ENCODE results near the gene ELAVL4.

ELAVL4 gene

DNA sequence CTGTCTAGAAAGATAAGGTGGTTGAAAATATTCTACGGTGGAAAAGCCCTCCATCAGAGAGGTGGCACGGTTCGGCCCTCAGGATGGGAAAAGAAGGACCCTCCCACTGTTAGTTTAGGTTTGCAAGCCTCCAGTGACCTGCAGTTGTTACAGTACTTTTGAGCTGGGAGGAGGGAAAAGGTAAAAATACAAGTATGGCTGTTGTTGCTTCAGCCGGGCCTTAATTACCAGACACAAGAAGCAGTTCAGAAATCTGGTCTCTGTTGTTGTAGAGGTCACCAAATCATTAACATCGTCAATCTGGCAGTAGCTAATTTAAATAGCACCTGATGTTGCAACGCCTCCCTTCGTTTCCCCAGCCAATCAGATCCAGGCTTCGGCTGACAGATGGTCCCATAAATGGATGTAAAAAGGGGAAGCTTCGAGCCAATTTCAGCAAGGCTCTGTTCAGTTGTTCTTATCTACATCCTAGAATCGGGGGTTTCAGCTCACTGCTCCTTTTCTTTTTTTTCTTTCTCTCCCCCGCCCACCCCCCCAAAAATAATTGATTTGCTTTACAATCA lies at the start of gene ELAVL4:
ELAVL4 (plus strand) TSS at position 424 of the 563 bp plus-strand sequence. CDS start 270 bp downstream, outside the sequence.
- DNase-seq (ENCODE audit: extremely low spot score, insufficient read length, low read depth) (no peak), FAIRE-seq (no peak)

DNA sequence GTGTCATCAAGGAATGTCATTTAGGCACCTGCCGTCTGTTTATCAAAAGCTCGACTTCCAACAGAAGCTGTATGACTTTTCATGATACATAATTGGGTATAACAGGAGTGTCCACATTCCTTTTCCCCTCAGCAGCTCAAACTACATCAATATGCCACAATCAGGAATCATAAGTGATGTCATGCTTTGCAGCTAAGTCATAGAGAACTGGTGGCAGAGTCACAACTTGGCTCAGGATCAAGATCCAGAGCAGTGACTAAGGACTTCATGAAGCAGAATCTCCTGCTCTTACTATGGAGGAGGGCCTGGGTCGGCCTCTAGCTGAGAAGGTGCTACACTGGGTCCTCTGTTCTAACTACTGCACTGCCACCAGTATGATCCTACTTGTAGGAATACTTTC lies 48.4 kb upstream of the ELAVL4 start:
- DNase-seq (ENCODE audit: extremely low spot score, insufficient read length, low read depth) (no peak), FAIRE-seq (no peak)

DNA sequence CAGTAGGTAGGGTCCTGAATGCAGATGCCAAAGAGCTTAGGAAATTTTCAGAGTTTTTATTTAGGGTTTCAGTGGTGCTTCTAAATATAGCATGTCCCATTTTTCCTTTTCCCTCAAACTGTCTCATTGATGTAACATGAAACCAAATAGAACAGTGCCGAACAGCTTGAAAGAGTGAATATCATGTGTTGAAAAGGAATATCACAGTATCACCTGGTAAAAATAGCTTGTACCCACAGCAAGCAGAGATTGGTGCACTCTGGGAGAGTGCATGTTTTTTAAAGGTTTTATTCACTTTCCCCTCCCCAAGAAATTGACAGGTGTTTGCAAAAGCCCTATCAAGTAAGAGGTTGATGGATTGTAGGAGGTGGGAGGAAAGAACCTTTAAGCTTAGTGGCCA lies 41.9 kb upstream of the ELAVL4 start:
- FAIRE-seq (no peak), DNase-seq (ENCODE audit: extremely low spot score, insufficient read length, low read depth) (no peak)

DNA sequence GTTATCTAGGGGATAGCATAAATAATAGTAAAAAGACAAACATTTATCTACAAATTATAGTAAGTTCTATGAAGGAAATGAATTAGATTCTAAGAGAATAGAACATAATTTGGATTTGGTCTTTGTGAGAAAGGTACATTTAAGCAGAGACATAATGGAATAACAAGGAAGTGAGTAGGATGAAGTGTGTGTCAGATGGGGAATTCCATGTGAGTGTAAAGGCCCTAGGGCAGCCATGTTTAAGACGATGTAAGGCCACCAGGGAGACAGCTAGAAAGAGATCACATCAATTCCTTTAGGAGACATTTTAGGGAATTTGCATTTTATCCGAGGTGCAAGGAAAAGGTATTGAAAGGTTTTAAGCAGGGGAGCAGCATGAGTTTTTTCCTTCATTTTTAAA lies 33.8 kb upstream of the ELAVL4 start:
- FAIRE-seq = no peak
- DNase-seq (ENCODE audit: extremely low spot score, insufficient read length, low read depth) = no peak

DNA sequence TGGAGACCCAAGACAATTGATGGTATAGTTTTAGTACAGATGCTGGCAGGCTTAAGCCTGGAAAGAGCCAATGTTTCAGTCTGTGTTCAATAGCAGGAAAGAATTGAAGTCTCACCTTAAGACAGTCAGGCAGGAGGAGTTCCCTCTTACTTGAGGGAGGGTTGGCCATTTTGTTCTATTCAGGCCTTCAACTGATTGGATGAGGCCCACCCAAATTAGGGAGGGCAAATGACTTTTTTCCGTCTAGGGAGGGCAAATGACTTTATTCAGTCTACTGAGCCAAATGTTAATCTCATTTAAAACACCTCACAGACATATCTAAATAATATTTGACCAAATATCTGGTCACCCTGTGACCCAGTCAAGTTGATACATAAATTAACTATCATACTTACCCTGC lies 31.4 kb upstream of the ELAVL4 start:
- FAIRE-seq = no peak
- no peak for DNase-seq (ENCODE audit: extremely low spot score, insufficient read length, low read depth)

DNA sequence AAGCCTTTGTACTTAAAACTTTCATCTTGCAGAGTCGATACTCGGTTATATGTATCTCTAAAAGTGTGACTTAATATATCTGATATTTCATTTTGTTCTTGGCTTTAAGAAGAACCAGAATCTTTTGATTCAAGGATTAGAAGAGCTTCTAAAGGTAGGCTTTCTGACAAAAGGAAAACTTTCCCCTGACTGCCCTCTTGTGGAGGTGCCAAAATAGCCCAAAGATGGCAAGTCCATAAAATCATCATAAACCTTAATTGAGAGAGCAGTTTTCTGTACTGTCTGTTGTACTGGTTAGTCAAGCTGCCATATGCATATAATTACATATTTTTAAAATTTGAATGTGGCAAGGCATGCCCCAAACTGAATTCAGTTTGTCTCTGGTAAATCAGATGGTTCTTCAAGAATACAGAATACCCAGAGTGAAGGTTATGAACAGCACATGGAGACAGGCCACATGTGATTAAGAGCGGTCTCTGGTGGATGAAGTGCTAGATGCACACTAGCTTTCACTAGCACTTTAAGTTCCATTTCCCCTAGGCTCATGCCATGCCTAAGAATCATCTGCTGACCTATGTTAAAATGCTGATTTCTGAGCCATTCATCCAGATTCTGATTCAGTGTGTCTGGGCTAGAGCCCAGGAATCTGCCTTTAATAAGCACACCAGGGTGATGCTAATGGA lies 27.7 kb upstream of the ELAVL4 start:
- DNase-seq (ENCODE audit: extremely low spot score, insufficient read length, low read depth) = no peak
- FAIRE-seq = no peak

DNA sequence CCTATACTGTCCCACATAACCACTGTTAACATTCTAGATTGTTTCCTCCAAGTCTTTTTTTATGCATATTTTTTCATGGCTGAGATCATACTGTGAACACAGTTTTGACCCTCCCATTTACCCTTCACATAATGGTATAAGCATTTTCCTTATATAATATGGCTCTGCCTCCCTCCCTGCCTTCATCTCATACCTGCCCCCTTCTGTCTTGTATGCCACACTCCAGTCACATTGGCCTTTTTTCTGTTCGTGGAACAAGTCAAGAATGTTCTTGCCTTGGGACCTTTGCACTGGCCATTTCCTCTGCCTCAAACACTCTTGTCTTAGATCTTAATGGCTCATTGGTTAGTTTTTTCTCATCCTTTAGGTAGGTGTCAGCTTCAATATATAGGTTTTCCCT lies 24.3 kb upstream of the ELAVL4 start:
- FAIRE-seq (no peak), DNase-seq (ENCODE audit: extremely low spot score, insufficient read length, low read depth) (no peak)

DNA sequence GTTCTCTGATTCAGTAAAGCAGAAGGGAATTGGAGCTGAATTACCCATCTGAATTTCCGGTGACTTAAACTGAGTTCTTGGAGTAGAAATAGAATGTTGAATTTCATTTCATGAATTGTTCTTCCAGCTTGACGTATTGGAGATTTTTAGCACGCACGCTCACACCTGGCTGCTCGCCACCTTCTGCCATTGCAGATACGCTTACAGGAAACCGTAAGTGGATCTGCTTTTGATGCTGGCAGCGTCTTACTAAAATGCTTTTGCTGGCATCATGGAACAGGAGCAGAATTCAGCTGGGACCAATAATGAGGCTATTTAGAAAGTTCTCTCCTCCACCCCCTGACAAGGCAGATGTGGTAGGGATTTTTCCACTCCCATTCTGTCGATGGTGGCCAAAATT lies 17.7 kb upstream of the ELAVL4 start:
- FAIRE-seq = no peak
- DNase-seq (ENCODE audit: extremely low spot score, insufficient read length, low read depth) = no peak

DNA sequence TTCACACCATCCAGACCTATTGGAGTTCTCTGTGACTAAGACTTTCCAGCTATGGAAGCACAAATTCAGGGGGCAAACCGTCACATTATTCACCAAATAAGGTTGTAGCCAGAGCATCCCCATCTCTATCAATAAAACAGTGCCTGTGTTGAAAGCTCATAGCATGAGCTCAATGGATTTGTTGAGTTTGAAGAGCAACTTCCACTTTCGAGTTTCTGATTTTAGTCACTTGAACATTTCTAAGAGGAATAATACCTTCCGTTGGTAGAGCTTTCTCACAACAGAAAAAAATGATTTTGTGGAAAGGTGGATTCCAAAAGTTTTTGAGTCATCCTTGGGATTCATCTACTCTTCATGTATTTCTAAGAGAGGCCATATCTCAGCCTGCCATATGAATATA lies 13.0 kb upstream of the ELAVL4 start:
- FAIRE-seq = peak; percentile 36

DNA sequence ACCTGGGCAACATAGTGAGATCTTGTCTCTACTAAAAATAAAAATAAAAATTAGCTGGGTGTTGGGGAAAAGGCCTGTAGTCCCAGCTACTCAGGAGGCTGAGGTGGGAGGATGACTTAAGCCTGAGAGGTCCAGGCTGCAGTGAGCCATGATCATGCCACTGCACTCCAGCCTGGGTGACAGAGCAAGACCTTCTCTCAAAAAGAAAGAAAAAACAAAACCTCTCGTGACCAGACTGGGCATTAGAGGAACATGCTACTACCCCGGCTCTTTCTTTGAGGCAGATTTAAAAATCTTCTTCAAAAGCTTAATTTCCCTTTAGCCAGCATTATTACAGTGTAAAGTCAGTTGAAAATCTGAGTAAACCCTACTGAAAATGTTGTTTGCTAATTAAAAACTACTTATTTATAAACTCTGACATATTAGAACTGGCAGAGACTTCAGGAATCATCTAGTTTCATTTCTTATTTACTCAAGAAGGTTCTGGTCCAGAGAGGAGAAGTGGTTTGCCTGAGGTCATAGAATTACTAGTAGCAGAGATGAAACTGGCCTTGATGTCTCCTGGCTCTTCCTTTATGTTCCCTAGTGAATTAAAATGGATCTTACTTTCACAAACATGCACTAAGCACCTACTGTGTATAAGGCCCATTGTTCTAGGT lies 11.6 kb upstream of the ELAVL4 start:
- FAIRE-seq = peak; percentile 41
- no peak for DNase-seq (ENCODE audit: extremely low spot score, insufficient read length, low read depth)

More for the DNA sequence above, 13.0 kb upstream of the ELAVL4 start:
- DNase-seq (ENCODE audit: extremely low spot score, insufficient read length, low read depth) = no peak

DNA sequence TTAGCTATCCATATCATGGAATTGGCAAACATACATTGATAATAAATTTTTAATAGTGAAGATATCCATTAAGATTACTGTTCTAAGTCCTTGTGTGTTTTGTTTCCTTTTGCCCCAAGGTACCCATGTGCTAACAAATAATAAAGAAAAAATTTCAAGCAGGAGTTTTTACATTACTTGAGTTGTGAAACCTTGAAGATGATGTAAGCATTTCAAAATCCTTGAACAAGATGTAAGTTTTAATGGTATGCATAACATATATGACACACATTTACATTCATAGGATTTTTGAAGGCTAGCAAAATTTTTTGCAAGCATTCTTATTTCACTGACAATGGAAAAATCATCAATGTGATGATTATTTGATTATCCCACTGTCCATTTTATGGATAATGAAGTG lies 10.9 kb upstream of the ELAVL4 start:
- no peak for FAIRE-seq
- DNase-seq (ENCODE audit: extremely low spot score, insufficient read length, low read depth) = no peak

DNA sequence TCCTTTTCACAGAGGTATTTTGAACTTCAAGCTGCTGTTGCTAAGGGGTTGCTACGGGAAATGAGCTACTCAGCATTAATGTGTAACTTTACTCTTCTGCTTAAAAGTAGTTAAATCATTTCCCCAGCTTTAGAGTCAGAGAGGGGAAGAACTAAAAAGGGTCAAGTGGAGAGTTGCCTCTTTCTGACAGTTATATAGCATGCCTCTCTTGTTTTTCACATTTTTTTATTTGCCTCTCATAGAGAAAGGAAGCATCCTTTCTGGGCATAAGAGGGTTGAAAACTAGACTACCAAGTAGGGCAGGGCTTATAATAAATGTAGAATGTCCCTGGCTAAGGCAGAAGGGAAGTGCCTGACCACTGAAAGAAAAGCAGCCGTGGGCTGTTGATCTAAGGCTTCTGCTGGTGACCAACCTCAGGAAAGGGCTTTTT lies 10.1 kb upstream of the ELAVL4 start:
- DNase-seq (ENCODE audit: extremely low spot score, insufficient read length, low read depth) (no peak), FAIRE-seq (peak; percentile 41)

DNA sequence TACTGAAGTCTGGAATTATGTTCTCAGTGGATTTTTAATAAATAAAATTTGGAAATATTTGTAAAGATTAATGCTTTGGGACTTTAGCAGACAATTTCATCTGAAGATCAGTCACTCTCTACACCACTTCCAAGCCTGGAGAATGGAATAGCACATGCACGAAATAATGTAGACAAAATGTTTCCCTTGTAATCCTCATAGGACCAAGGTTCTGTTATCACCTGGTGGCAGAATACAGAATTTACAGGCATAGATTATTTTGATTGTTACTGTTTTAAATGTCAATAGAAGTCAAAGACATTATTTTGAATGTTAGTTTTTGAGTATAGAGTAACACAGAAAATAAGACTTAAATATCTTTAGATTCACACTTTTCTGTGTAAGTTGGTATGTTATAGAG lies 9.1 kb upstream of the ELAVL4 start:
- DNase-seq (ENCODE audit: extremely low spot score, insufficient read length, low read depth) (no peak), FAIRE-seq (no peak)

DNA sequence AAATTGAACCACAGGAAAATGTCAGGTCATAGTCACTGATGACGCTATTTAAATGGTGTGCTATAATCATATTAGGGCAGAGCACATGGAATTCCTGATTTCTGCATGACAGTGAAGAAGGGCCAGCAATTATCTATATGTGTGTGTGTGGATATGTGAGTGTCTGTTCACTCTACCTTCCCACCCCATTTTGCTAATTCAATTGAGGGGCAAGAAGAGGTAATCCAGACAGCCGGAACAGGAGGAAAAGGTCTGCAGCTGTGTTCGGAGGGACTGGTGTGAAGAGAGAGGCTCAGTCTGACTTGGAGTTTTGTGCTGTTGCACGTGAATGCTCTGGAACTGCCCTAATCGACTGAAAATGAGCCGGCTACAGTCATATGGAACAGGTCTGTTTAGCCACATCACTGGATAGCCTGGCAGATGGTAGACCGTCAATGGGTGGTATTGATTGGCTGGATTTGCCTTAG lies 5.1 kb upstream of the ELAVL4 start:
- DNase-seq (ENCODE audit: extremely low spot score, insufficient read length, low read depth) = no peak
- no peak for FAIRE-seq

DNA sequence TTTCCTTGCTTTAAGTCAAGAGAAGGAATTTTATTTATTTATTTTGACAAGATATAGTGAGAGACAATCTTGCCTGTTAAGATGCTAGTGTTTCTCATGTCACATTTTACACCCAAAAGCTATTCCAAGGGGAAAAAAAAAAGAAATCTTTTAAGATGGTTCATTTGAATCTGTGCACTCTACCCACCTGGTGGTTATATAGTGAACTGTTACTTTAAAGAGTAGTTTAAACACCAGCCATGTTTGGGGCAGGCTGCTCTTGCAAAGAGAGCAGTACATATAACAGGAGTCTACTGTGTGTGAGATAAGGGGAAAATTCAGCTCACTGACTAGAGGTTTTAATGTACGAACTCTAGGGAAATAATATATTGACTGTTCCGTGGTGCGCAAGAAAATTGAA lies 3.3 kb upstream of the ELAVL4 start:
- no peak for DNase-seq (ENCODE audit: extremely low spot score, insufficient read length, low read depth)

DNA sequence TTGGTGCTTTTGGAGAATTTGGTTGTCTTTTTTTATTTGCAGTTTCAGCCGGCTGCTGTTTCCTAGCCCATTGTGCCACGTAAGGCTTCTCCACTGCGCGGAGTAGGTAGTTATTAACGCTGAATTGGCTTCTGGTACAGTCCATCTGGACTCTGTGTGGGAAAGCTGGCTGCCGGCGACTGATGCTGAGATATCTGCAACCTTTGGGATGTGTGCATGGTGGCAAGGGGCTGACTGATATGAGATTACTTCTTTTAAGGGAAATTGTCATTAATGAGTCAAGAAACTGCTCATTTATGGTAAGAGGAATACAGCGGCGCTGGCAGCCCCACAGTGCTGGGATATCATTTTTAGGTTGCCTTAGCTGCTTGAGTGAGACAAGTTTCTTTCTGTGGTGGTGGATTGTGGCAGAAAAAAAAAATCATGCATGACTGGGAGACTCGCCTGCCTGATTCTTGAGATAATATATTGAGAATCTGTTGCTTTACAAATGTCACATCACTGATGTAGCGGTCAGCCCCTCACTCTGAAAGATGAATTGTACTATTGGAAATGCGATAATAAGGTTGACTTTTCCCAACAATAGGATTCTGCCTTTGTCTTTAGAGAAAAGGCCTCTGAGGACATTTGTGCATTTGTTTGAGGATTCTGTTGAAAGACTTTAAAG lies 2.5 kb upstream of the ELAVL4 start:
- DNase-seq (ENCODE audit: extremely low spot score, insufficient read length, low read depth) (no peak), FAIRE-seq (no peak)

More for the DNA sequence above, 3.3 kb upstream of the ELAVL4 start:
- no peak for FAIRE-seq

DNA sequence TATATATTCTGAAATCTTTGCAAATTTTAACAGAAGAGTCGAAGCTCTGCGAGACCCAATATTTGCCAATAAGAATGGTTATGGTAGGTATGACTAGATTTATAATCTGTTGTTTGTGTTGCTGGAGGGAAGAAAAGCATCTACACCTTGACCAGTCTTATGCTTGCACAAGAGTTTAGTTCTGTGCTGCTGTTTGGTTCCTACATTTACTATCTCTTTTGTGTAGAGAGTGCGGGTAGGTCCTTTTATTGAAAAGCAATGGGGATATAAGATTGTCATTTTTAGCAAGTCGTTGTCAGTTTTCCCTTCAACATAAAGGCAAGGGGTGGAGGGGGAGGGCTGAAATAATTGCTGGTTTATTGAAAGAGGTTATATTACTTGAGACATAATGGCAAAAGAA lies 396 bp downstream of the ELAVL4 start:
- DNase-seq (ENCODE audit: extremely low spot score, insufficient read length, low read depth) (no peak), FAIRE-seq (no peak)

DNA sequence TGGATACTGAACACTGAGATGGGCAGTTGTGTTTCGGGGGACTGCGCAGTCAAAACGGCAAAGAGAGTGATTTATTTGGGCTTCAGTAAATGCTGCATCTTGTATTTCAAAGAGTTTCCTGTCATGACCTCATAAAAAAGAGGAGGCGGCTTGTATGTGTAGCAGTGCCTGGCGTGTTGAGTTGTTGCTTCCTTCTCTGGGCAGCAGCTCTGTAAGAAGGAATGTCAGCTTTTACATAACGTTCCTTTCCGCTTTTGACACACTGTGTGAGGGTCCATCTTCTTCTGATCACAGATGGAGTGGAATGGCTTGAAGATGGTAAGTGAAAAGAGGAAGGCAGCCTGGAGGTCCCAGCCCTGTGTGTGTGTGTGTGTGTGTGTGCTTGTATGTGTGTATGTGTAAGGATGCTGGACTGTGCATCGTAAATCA lies 941 bp downstream of the ELAVL4 start:
- FAIRE-seq (no peak), DNase-seq (ENCODE audit: extremely low spot score, insufficient read length, low read depth) (no peak)

DNA sequence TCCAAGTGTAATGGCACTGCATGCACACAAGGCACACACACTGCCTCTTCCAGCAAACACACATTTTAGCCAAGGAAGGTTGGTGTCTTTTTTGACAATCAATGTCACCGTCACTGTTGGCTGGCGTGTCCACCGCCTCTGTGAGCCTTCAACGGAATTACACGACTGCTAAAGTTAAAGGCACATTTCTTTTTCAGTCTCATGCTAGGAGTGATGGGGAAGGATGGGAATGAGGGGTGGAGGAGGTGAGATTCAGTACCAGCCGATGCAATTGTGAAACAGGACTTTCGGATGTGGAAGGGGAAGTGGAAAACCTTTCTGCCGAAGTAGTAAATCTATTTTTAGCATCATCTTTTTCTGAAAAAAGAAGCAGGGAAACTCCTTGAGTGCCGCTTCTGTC lies 1.4 kb downstream of the ELAVL4 start:
- FAIRE-seq = no peak
- DNase-seq (ENCODE audit: extremely low spot score, insufficient read length, low read depth) = no peak

DNA sequence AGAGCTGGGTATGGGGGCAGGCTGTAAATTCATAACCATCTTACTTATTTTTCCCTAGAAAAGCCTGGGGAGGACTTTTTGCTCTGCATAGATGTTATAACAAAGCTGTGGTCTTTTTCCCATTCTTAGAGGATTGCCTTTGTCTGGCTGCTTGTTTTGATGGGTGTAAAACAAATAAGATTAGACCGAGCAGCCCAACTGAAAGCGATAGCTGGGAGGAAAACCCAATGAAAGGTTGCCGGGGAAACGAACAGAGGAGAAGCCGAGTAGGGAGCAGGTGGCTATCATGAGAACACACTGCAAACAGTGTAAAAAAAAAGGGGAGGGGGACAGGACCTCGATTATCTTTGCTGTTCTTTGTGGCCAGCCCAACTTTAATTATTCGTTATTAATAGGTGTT lies 1.9 kb downstream of the ELAVL4 start:
- DNase-seq (ENCODE audit: extremely low spot score, insufficient read length, low read depth) = no peak
- no peak for FAIRE-seq

DNA sequence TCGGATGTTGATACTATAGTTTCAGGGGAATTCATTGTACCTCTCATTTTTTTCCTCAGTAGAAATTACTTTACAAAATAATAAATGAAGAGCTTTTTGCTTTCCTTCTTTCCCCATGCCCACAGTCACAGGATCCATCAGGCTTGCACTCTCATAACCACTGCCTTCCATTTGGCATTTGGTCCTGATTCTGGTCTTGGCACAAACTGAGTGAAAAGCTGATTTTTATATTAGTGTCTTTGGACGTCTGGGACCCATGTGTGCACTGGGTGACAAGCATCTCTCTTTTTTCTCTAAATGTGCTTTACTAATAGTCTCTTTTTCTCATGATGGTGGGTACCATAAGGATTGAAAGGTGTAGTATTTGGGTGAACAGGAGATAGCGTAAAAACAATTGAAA lies 2.8 kb downstream of the ELAVL4 start:
- no peak for DNase-seq (ENCODE audit: extremely low spot score, insufficient read length, low read depth)
- no peak for FAIRE-seq
